Measurements from ENCODE around the gene HLX.

The HLX gene

GRCh38 chr1:220882061-220882891 lies 3.0 kb downstream of the HLX start:
- DNase-seq: no peak

- DNase-seq: no peak
These were observed 5.1 kb downstream of the HLX start for GRCh38 chr1:220884109-220884980.

- no peak for DNase-seq
These were observed 6.0 kb downstream of the HLX start for GRCh38 chr1:220884981-220885918.

- DNase-seq: no peak
These were observed 6.7 kb downstream of the HLX start for GRCh38 chr1:220885971-220886370.

- no peak for DNase-seq
These were observed 7.4 kb downstream of the HLX start for GRCh38 chr1:220886470-220887201.

- DNase-seq: no peak
These were observed 7.9 kb downstream of the HLX start for GRCh38 chr1:220887202-220887519.

GRCh38 chr1:220887520-220888416 lies 8.5 kb downstream of the HLX start:
- no peak for DNase-seq

- no peak for DNase-seq
These were observed 9.3 kb downstream of the HLX start for GRCh38 chr1:220888417-220888986.

GRCh38 chr1:220889333-220889732 lies 10.1 kb downstream of the HLX start:
- DNase-seq: no peak

- no peak for DNase-seq
These were observed 10.6 kb downstream of the HLX start for GRCh38 chr1:220889848-220890287.

GRCh38 chr1:220890602-220891001 lies 11.4 kb downstream of the HLX start:
- DNase-seq: no peak

- DNase-seq: no peak
These were observed 12.2 kb downstream of the HLX start for GRCh38 chr1:220891224-220892085.

GRCh38 chr1:220892086-220892376 lies 12.8 kb downstream of the HLX start:
- no peak for DNase-seq

GRCh38 chr1:220892997-220893700 lies 13.9 kb downstream of the HLX start:
- DNase-seq: no peak

- no peak for DNase-seq
These were observed 14.4 kb downstream of the HLX start for GRCh38 chr1:220893701-220894024.

GRCh38 chr1:220894025-220894923 lies 15.0 kb downstream of the HLX start:
- no peak for DNase-seq

GRCh38 chr1:220894924-220895256 lies 15.6 kb downstream of the HLX start:
- DNase-seq: no peak

- no peak for DNase-seq
These were observed 16.2 kb downstream of the HLX start for GRCh38 chr1:220895412-220895946.
